Endothelial cell of umbilical vein (primary cell): Measurements from ENCODE around the gene CDK6. TPM values are rescaled to one million over a fixed set of nuclear protein-coding genes. Genes with fewer than 3 reads are reported as not detected.
A peak's percentile ranks its signal among the peaks of the same experiment; 100 is the strongest.

ENCODE experiments used
- polyA plus RNA-seq, 4 experiments: library from polyadenylated mRNA; depleted of rRNA in 3 of 4; stranded (reverse) in 3 of 4; unstranded in 1 of 4; fragments of >200 nt; gene quantifications; 2 replicates each; pipeline versions ENCODE4 v1.2.1 to v1.2.3, GENCODE V29; 2011 to 2012; ENCODE audit warnings: missing spikeins in 1 of 4
- small RNA-seq: library from RNA; depleted of rRNA; stranded (forward); fragments of <200 nt; gene quantifications from one replicate; pipeline ENCODE3, GENCODE V24; 2012; ENCODE audit warnings: low replicate concordance, low read depth; ENCODE audit not compliant: insufficient read depth, insufficient read length
- total RNA-seq: library from RNA; stranded (reverse); gene quantifications from 2 replicates; pipeline ENCODE4 v1.2.3, GENCODE V29; 2021

CDK6 gene
- total and polyA plus RNA-seq, 2 donors (not counting 3 experiments of a cell fraction or from before 2014, with no cell fraction given) = 6.0 to 28.2 TPM

Small RNA genes within 50 kb of the gene (small RNA-seq; reads per million reads assigned to genes)
- 2.2 reads per million, percentile 4 among the genes with 10 or more reads in this experiment for gene RNU6-10P

Other genes starting within 250 kb of the CDK6 start
- 26.9 and 27.6 TPM in 2 replicates for gene FAM133B, start 246.2 kb downstream of the CDK6 start, total RNA-seq
- 6.6 and 9.1 TPM in 2 replicates for gene FAM133B, start 246.2 kb downstream of the CDK6 start, polyA plus RNA-seq